HL-60 (cell line): ENCODE results near the gene TBC1D3B.

Experiments
- CTCF ChIP-seq: IDR thresholded peaks from one replicate; pipeline ENCODE4 v1.5.1; 2011; ENCODE audit warnings: low read length, control low read depth, inconsistent platforms; ENCODE audit not compliant: insufficient read depth
- GABPA ChIP-seq: IDR thresholded peaks from 2 replicates; pipeline ENCODE4 v1.6.1; 2012; ENCODE audit warnings: low read depth
- POLR2AphosphoS5 ChIP-seq: IDR thresholded peaks from 2 replicates; pipeline ENCODE4 v1.6.1; 2012; ENCODE audit warnings: low read depth
- REST ChIP-seq: IDR thresholded peaks from 2 replicates; pipeline ENCODE4 v1.6.1; 2012; ENCODE audit warnings: low read depth; ENCODE audit not compliant: insufficient replicate concordance

- TF ChIP-seq REST (no peak), CTCF (no peak), GABPA (no peak), POLR2AphosphoS5 (no peak)
These were observed 23.8 kb downstream of the TBC1D3B start for GRCh38 chr17:36152639-36153120.
